ENCODE data around the gene PROX1. TPM values are rescaled to one million over a fixed set of nuclear protein-coding genes. Genes with fewer than 3 reads are reported as not detected.

PROX1 gene
- total and polyA plus RNA-seq, 2 donors (not counting 1 experiment from before 2014, with no cell fraction given) = 0.02 to 0.17 TPM

GRCh38 chr1:214026985-214027384, 39.2 kb downstream of the PROX1 start:
- Histone ChIP-seq H3K27ac (ENCODE audit: insufficient read depth, low read length) (no peak overlapping the region), H2AFZ (ENCODE audit: low read length) (no peak overlapping the region)

GRCh38 chr1:214027498-214027897, 39.7 kb downstream of the PROX1 start:
- Histone ChIP-seq H3K4me1 (ENCODE audit: control insufficient read depth, extremely low read depth, insufficient read depth, low read length) (no peaks in the 10 kb centered on the region), H4K20me1 (ENCODE audit: control insufficient read depth, extremely low read depth, insufficient read depth, low read length) (no peaks in the 10 kb centered on the region), H3K4me2 (ENCODE audit: extremely low read depth, insufficient read depth, low read length) (no peak overlapping the region), H3K79me2 (ENCODE audit: control insufficient read depth, insufficient read depth, low read length) (no peaks in the 10 kb centered on the region), H3K9ac (ENCODE audit: insufficient read depth, low read length) (no peak overlapping the region), H3K36me3 (ENCODE audit: control insufficient read depth, insufficient read depth, low read length) (no peaks in the 10 kb centered on the region), H3K27me3 (ENCODE audit: control insufficient read depth, insufficient read depth, low read length) (no peaks in the 10 kb centered on the region), H2AFZ (ENCODE audit: low read length) (no peak overlapping the region), H3K9me3 (ENCODE audit: control insufficient read depth, insufficient read depth, low read depth, low read length) (no peaks in the 10 kb centered on the region), H3K27ac (ENCODE audit: insufficient read depth, low read length) (no peak overlapping the region), H3K4me3 (replicated peaks in 1 of 4; ENCODE audit: control extremely low read depth in 1 of 4, insufficient read depth in 1 of 4, low read depth in 3 of 4, low read length in 4 of 4) (no peak overlapping the region)
- TF ChIP-seq CTCF (conservative IDR thresholded peaks at IDR 0.05 in 1 of 2, IDR thresholded peaks at IDR 0.05 in 1 of 2; ENCODE audit: low read depth in 1 of 2, low read length in 2 of 2) = no peak
- TF ChIP-seq EZH2 (IDR thresholded peaks at IDR 0.05; ENCODE audit: low read length, missing control alignments) = no peak
- DNase-seq (ENCODE audit: low read depth in 2 of 2) = no peak

More at GRCh38 chr1:214026985-214027384, 39.2 kb downstream of the PROX1 start:
- no peaks in the 10 kb centered on the region for H4K20me1 ChIP-seq (ENCODE audit: control insufficient read depth, extremely low read depth, insufficient read depth, low read length)
- no peaks in the 10 kb centered on the region for H3K79me2 ChIP-seq (ENCODE audit: control insufficient read depth, insufficient read depth, low read length)
- H3K4me1 ChIP-seq (ENCODE audit: control insufficient read depth, extremely low read depth, insufficient read depth, low read length) = no peaks in the 10 kb centered on the region
- H3K9me3 ChIP-seq (ENCODE audit: control insufficient read depth, insufficient read depth, low read depth, low read length) = no peaks in the 10 kb centered on the region
- DNase-seq (ENCODE audit: low read depth in 2 of 2) = no peak
- H3K4me3 ChIP-seq (replicated peaks in 1 of 4; ENCODE audit: control extremely low read depth in 1 of 4, insufficient read depth in 1 of 4, low read depth in 3 of 4, low read length in 4 of 4) = no peak overlapping the region
- H3K9ac ChIP-seq (ENCODE audit: insufficient read depth, low read length) = no peak overlapping the region
- TF ChIP-seq EZH2 (IDR thresholded peaks at IDR 0.05; ENCODE audit: low read length, missing control alignments) (no peak), CTCF (conservative IDR thresholded peaks at IDR 0.05 in 1 of 2, IDR thresholded peaks at IDR 0.05 in 1 of 2; ENCODE audit: low read depth in 1 of 2, low read length in 2 of 2) (no peak)
- no peaks in the 10 kb centered on the region for H3K36me3 ChIP-seq (ENCODE audit: control insufficient read depth, insufficient read depth, low read length)
- H3K27me3 ChIP-seq (ENCODE audit: control insufficient read depth, insufficient read depth, low read length) = no peaks in the 10 kb centered on the region
- H3K4me2 ChIP-seq (ENCODE audit: extremely low read depth, insufficient read depth, low read length) = no peak overlapping the region

GRCh38 chr1:214028095-214028494, 40.3 kb downstream of the PROX1 start:
- H4K20me1 ChIP-seq (ENCODE audit: control insufficient read depth, extremely low read depth, insufficient read depth, low read length) = no peaks in the 10 kb centered on the region
- H3K36me3 ChIP-seq (ENCODE audit: control insufficient read depth, insufficient read depth, low read length) = no peaks in the 10 kb centered on the region
- H2AFZ ChIP-seq (ENCODE audit: low read length) = no peak overlapping the region
- no peak overlapping the region for H3K4me2 ChIP-seq (ENCODE audit: extremely low read depth, insufficient read depth, low read length)
- H3K27ac ChIP-seq (ENCODE audit: insufficient read depth, low read length) = no peak overlapping the region
- no peaks in the 10 kb centered on the region for H3K79me2 ChIP-seq (ENCODE audit: control insufficient read depth, insufficient read depth, low read length)
- no peaks in the 10 kb centered on the region for H3K4me1 ChIP-seq (ENCODE audit: control insufficient read depth, extremely low read depth, insufficient read depth, low read length)
- no peaks in the 10 kb centered on the region for H3K27me3 ChIP-seq (ENCODE audit: control insufficient read depth, insufficient read depth, low read length)
- no peaks in the 10 kb centered on the region for H3K9me3 ChIP-seq (ENCODE audit: control insufficient read depth, insufficient read depth, low read depth, low read length)
- no peak overlapping the region for H3K9ac ChIP-seq (ENCODE audit: insufficient read depth, low read length)
- DNase-seq (ENCODE audit: low read depth in 2 of 2) = no peak
- TF ChIP-seq CTCF (conservative IDR thresholded peaks at IDR 0.05 in 1 of 2, IDR thresholded peaks at IDR 0.05 in 1 of 2; ENCODE audit: low read depth in 1 of 2, low read length in 2 of 2) = no peak
- no peak overlapping the region for H3K4me3 ChIP-seq (replicated peaks in 1 of 4; ENCODE audit: control extremely low read depth in 1 of 4, insufficient read depth in 1 of 4, low read depth in 3 of 4, low read length in 4 of 4)
